Mesothelial cell of epicardium (in vitro differentiated cells): ENCODE data around the gene KATNIP. TPM values are rescaled to one million over a fixed set of nuclear protein-coding genes. Genes with fewer than 3 reads are reported as not detected.

Source experiments
- DNase-seq, 2 experiments: peaks; one replicate each; pipeline ENCODE4 v3.0.0; 2021; ENCODE audit warnings: low spot score in 2 of 2; ENCODE audit not compliant: unreplicated experiment in 2 of 2
- H3K27ac Mint-ChIP-seq: 2 replicates; pipeline ENCODE4 v1.8.0; 2021; ENCODE audit warnings: mixed read lengths
- H3K27me3 Mint-ChIP-seq: 2 replicates; pipeline ENCODE4 v1.8.0; 2021; ENCODE audit warnings: low read depth, mixed read lengths
- H3K36me3 Mint-ChIP-seq: 2 replicates; pipeline ENCODE4 v1.8.0; 2021; ENCODE audit warnings: mixed read lengths
- H3K4me1 Mint-ChIP-seq: 2 replicates; pipeline ENCODE4 v1.8.0; 2021; ENCODE audit warnings: mixed read lengths
- H3K4me3 Mint-ChIP-seq: 2 replicates; pipeline ENCODE4 v1.8.0; 2021; ENCODE audit warnings: mild to moderate bottlenecking, moderate library complexity, mixed read lengths
- H3K9me3 Mint-ChIP-seq: 2 replicates; pipeline ENCODE4 v1.8.0; 2021; ENCODE audit warnings: mixed read lengths
- total RNA-seq: library from RNA; stranded (reverse); gene quantifications from 3 replicates; pipeline ENCODE4 v1.2.1, GENCODE V29; 2021
- TF ChIP-seq, protein P1 (sequence below): fragments of 200-600 bp; sonication (generic); IDR thresholded peaks from one replicate; pipeline ENCODE4 v1.5.0; 2021; ENCODE audit warnings: antibody characterized with exemption; ENCODE audit not compliant: unreplicated experiment

The KATNIP gene
- total RNA-seq, 1 donor from 2014 or later: 38.8 TPM

DNA sequence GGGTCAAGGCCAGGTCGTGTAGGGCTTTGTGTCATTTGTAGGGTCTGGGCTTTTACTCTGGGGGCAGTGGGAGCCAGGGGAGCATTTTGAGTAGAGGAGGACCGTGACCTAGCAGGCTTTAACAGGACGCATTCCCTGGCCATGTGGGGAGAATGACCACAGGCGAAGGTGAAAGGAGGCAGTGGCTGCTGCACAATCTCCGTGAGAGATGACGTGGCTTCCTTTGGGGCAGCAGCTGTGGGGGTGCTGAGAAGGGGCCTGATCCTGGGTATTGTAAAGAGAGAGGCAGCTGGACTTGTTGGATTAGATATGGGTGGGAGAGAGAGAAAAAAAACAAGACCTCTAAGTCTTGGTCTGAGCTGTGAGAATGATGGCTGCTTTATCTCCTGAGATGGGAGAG lies 46.0 kb downstream of the KATNIP start:
- DNase-seq: no peak
- Mint-ChIP-seq H3K27ac (peak overlapping the region; percentile 84), H3K4me1 (peaks cover 38% of the 10 kb centered on the region)

DNA sequence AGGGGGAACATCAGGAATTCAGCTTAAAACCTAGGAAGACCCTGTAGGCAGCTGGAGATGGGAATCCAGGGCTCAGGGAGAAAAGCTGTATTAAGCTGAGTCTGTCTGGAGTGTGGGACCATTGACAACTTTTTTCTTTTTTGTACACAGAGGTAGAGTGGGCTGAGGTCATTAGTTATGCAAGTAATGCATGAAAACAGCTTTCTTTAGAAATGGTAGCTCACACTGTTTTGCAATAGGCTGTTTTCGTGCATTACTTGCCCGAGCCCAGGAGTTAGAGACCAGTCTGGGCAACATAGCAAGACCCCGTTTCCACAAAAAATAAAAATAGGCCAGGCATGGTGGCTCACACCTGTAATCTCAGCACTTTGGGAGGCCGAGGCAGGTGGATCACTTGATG lies 46.5 kb downstream of the KATNIP start:
- Mint-ChIP-seq H3K27ac (peak overlapping the region; percentile 84), H3K9me3 (no peaks in the 10 kb centered on the region), H3K36me3 (peaks cover 6% of the 10 kb centered on the region), H3K4me3 (no peak overlapping the region), H3K4me1 (peaks cover 40% of the 10 kb centered on the region), H3K27me3 (no peaks in the 10 kb centered on the region)
- no peak for DNase-seq
- TF ChIP-seq, protein P1, sequence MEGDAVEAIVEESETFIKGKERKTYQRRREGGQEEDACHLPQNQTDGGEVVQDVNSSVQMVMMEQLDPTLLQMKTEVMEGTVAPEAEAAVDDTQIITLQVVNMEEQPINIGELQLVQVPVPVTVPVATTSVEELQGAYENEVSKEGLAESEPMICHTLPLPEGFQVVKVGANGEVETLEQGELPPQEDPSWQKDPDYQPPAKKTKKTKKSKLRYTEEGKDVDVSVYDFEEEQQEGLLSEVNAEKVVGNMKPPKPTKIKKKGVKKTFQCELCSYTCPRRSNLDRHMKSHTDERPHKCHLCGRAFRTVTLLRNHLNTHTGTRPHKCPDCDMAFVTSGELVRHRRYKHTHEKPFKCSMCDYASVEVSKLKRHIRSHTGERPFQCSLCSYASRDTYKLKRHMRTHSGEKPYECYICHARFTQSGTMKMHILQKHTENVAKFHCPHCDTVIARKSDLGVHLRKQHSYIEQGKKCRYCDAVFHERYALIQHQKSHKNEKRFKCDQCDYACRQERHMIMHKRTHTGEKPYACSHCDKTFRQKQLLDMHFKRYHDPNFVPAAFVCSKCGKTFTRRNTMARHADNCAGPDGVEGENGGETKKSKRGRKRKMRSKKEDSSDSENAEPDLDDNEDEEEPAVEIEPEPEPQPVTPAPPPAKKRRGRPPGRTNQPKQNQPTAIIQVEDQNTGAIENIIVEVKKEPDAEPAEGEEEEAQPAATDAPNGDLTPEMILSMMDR: no peak

More for the DNA sequence above, 46.0 kb downstream of the KATNIP start:
- peaks cover 5% of the 10 kb centered on the region for H3K36me3 Mint-ChIP-seq
- no peak overlapping the region for H3K4me3 Mint-ChIP-seq
- no peaks in the 10 kb centered on the region for H3K27me3 Mint-ChIP-seq
- H3K9me3 Mint-ChIP-seq: no peaks in the 10 kb centered on the region
- TF ChIP-seq, protein P1: no peak

DNA sequence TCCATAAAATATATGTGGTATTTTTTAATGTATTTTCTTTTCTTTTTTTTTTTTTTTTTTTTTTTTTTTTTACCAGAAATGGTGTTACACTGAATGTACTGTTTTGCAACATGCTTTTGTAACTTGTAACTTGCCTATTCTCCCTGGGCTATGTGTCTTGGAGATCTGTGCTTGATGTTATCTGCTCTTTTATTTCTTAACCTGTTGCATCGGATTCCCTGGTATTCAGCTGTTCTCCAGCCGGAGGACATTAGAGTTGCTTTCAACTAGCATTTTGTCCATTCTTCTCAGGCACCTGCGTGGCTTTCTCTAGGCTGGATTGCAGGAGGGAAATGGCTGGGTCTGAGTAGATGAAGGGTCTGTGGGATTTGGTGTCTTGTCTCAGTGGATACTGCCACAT lies 47.4 kb downstream of the KATNIP start:
- no peaks in the 10 kb centered on the region for H3K27me3 Mint-ChIP-seq
- peaks cover 41% of the 10 kb centered on the region for H3K4me1 Mint-ChIP-seq
- TF ChIP-seq, protein P1: no peak
- no peaks in the 10 kb centered on the region for H3K9me3 Mint-ChIP-seq
- peak overlapping the region; percentile 31 for H3K27ac Mint-ChIP-seq
- no peak overlapping the region for H3K4me3 Mint-ChIP-seq
- no peak for DNase-seq
- H3K36me3 Mint-ChIP-seq: peaks cover 2% of the 10 kb centered on the region

DNA sequence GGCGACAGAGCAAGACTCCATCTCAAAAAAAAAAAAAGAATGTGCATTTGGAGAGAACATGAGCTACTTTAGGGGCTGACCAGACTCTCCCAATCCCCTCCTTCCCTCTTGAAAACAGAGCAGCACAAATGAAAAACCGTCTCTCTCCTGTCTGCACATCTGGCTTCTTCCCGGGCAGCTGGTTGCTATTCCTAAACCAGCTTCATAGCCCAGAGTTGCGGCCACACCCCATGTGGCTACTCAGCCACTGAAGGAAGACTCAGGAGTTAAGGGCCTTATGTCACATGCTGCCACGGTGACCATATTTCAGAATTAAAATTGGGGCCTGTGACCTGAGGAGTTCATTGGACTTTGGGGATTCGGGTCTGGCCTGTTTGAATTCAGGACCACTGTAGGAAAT lies 48.3 kb downstream of the KATNIP start:
- TF ChIP-seq, protein P1: no peak
- no peak overlapping the region for H3K27ac Mint-ChIP-seq
- no peaks in the 10 kb centered on the region for H3K9me3 Mint-ChIP-seq
- no peak overlapping the region for H3K4me3 Mint-ChIP-seq
- peaks cover 2% of the 10 kb centered on the region for H3K36me3 Mint-ChIP-seq
- no peaks in the 10 kb centered on the region for H3K27me3 Mint-ChIP-seq
- DNase-seq: no peak
- peaks cover 42% of the 10 kb centered on the region for H3K4me1 Mint-ChIP-seq

DNA sequence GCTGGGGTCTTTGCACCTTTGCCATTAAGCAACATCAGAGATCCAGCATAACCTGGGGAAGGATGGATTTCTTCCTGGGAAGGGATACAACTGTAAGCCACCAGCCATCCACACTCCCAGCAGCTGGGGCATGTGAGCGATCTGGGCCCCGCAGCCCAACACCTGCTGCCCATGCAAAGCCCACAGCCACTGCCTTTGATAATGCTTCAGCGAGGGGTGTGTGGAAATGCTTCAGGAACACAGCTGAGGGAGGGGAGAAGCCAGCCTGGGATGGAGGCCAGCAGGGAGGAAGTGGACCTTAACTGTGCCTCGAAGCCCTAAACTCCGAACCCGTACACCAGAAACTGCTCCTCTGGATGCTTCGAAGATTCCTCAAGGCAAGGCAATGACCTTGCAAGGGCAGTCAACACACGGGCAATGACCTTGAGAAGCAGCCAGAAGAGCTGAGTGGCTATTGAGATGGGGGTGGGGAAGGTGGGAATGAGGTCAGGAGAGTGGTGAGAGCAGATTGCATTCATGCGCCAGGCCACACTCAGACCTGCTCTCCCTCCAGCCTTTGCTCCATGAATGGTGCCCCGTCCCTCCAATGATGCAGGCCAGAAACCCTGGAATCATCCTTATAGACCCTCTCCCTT lies 49.1 kb downstream of the KATNIP start:
- Mint-ChIP-seq H3K4me3 (no peak overlapping the region), H3K4me1 (peaks cover 42% of the 10 kb centered on the region), H3K36me3 (peaks cover 2% of the 10 kb centered on the region), H3K27ac (no peak overlapping the region), H3K9me3 (no peaks in the 10 kb centered on the region), H3K27me3 (no peaks in the 10 kb centered on the region)
- TF ChIP-seq, protein P1: no peak
- DNase-seq: no peak
